RWPE1 (cell line): ENCODE measurements around the gene CREB3L2.

ENCODE experiments used
- CTCF ChIA-PET: fragments of 350-600 bp; sonication (Branson Sonifier 250); formaldehyde crosslinking; extraction: SDS; loops from one replicate; lab custom pipeline; 2021; lab: Yijun Ruan, JAX
- POLR2A ChIA-PET: fragments of 400-600 bp; formaldehyde crosslinking; extraction: SDS; loops from one replicate; lab custom pipeline; 2020; ENCODE audit warnings: antibody characterized with exemption; ENCODE audit not compliant: low non-redundant PET; lab: Yijun Ruan, JAX
- DNase-seq: peaks from one replicate; pipeline ENCODE4 v3.0.0; 2012; ENCODE audit warnings: low spot score
- H3K27ac ChIP-seq: fragments of 450-650 bp; 2 replicates; pipeline ENCODE4 v1.5.1; 2017
- TF ChIP-seq, protein P1 (sequence below): fragments of 450-650 bp; conservative IDR thresholded peaks from 2 replicates; pipeline ENCODE4 v1.5.1; 2017; ENCODE audit warnings: low read depth, mild to moderate bottlenecking

Gene CREB3L2

DNA sequence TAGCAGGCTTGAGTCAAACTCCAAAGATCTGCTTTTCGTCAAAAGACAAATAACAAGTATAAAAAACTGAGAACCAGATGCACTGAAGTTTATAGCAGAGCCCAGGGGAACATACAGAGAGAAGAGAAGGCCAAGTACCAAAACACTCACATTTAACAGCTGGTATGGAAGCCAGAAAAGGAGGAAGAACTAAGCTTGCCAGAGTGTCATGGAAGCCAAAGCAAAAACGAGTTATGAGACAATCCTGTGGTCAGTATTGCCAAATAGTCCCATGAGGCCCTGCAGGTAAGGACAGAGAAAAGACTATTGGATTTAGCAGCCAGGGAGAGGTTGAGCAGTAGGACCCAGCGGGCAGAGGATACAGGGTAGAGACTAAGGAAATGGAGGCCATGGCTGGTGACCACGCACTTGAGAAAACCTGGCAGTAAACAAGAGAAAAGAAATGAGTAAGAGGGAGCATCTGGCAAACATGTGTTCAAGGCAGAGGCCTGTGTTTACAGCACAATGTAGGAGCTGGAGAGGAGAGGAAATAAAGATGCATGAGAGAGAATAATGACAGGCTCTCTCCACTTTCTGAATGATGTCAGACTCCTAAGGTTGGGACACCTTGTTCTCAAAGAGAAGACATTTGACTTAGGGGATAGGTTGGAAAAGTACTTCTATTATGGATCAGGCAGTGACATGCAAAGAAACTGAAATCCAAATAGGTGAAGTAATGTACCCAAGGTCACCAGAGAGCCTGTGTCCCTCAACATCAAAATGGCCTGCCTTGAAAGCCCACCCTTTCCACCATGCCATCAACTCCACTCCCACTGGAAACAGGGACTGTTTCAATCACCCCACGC, 9.1 kb downstream of the CREB3L2 start:
- peak; percentile 26 for DNase-seq
- peak overlapping the region; percentile 65 for H3K27ac ChIP-seq
- POLR2A ChIA-PET = no interaction called here

DNA sequence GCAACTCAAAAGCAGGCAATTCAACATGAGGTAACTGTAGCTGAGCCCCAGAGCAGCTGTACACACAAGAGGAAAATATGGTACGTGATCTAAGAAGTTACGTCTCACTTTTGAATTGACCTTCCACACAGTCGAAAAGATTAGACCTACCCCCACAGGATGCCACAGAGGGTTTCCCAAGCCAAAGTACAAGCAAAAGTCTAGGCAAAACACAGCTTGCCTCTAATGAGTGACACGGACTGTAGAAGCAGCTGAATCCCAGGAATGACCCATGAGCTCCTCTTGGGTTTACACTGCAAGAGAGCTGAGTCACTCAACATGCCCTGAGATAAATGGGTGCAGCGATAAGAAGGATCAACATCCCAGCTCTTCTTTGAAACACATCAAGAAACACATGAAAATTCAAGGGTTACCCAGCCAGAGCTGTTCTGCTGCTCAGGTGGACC, 9.8 kb downstream of the CREB3L2 start:
- ChIA-PET POLR2A (no interaction called here), CTCF (interaction anchor here (1.4 kb wide), 1 partner anchor 10 kb away, joined by 6 read pairs; the partner anchor contains the start of gene CREB3L2)
- H3K27ac ChIP-seq = peak overlapping the region; percentile 65; the same call in 1 of the 2 replicates
- TF ChIP-seq, protein P1, sequence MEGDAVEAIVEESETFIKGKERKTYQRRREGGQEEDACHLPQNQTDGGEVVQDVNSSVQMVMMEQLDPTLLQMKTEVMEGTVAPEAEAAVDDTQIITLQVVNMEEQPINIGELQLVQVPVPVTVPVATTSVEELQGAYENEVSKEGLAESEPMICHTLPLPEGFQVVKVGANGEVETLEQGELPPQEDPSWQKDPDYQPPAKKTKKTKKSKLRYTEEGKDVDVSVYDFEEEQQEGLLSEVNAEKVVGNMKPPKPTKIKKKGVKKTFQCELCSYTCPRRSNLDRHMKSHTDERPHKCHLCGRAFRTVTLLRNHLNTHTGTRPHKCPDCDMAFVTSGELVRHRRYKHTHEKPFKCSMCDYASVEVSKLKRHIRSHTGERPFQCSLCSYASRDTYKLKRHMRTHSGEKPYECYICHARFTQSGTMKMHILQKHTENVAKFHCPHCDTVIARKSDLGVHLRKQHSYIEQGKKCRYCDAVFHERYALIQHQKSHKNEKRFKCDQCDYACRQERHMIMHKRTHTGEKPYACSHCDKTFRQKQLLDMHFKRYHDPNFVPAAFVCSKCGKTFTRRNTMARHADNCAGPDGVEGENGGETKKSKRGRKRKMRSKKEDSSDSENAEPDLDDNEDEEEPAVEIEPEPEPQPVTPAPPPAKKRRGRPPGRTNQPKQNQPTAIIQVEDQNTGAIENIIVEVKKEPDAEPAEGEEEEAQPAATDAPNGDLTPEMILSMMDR = no peak
- DNase-seq = no peak

More for the DNA sequence above, 9.1 kb downstream of the CREB3L2 start:
- CTCF ChIA-PET = interaction anchor here (1.4 kb wide), 1 partner anchor 9 kb away, joined by 6 read pairs; the partner anchor contains the start of gene CREB3L2
- TF ChIP-seq, protein P1 = no peak

DNA sequence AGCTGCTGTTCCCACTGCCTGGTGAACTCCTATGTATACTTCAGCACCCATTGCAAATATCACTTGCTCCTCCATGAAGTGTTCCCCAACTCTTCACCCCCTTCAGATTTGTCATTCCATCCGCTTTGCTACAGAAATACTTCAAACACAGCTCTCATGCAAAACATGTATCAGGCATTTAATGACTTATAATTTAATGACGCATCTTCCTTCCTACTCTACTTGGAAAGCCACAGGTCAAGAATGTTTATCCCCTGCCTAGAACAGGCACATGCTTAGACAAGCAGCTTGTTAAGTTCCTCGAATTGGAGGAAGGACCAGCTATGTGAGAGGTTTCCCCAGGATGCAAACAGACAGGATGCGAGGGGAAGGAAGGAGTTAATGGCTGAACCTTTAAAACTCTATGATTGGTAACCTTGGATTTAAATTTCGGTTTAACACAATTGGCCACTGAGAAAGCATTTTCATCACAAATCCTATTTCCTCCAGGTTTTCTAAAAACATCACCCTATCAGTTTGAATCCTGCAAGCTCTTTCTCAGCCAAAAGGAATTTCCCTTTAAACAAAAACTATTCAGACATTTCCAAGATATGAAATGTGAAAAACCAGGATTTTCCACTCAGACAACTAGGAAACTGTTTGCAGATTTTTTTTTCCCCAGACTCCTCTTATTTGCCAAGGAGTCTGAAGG, 11.5 kb downstream of the CREB3L2 start:
- ChIA-PET POLR2A (no interaction called here), CTCF (interaction anchor here (1.0 kb wide), 1 partner anchor 87 kb away, joined by 6 read pairs; no protein-coding TSS in a partner anchor)
- DNase-seq = peak; percentile 64
- H3K27ac ChIP-seq = peak overlapping the region; percentile 84
- TF ChIP-seq, protein P1 = no peak

DNA sequence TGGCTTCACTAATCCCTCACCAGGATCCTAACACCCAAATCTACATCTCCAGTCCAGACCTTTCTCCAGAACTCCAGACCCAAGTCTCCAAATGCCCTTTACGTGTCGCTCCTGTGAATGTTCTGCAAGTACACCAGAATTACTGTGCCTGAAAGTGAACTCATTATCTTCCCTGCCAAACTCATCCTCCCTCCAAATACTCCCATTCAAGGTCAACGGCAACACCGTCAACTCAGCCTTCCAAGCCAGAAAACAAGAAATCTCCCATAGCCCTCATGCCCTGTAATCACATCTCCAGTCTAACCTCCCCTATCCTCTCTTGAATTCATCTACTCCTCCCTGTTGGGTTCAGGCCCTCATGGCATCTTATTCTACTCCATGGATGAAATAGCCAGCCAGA, 12.3 kb downstream of the CREB3L2 start:
- DNase-seq = no peak
- ChIA-PET POLR2A (no interaction called here), CTCF (no interaction called here)
- TF ChIP-seq, protein P1 = no peak
- H3K27ac ChIP-seq = no peak overlapping the region

DNA sequence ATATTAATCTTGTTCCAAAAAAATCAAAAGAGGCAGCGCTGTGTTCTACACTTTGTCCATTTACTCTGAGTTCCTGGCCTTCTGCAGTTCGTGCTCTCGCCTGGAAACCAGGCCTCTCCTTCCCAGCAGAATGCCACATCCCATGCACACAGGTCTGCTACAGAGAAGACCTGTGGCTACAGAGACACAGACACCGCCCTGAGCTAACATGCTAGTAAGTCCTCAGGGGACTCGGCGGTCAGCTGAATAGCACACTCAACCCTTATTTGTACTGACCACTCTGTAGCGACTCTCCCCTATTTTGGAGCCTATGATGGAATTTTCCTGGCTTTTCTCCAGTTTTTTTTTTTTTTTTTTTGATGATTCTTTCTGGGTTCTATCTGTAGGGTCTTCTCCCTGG, 12.8 kb downstream of the CREB3L2 start:
- no peak overlapping the region for H3K27ac ChIP-seq
- CTCF ChIA-PET = no interaction called here
- TF ChIP-seq, protein P1 = no peak
- DNase-seq = no peak
- POLR2A ChIA-PET = no interaction called here

DNA sequence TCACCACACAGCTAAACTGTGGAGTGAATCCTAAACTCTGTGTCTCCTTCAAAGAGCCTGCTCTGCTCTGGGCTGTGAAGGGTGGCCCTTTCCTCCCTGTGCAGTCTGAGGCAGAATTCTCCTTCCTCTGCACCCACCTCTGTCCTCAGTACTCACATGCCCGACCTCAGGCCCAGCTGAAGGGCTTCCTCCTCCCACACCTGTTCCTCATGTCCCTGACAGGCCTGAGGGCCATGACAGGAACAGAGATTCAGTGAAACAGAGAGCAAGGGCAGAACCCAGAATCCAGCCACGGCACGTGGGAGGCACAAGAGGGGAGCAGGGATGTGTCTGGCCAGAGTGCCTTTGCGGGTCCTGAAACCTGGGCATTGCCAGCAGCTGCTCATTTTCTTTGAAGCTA, 13.9 kb downstream of the CREB3L2 start:
- CTCF ChIA-PET = interaction anchor here (0.6 kb wide), 1 partner anchor 19 kb away, joined by 4 read pairs; no protein-coding TSS in a partner anchor
- no peak for DNase-seq
- TF ChIP-seq, protein P1 = no peak
- H3K27ac ChIP-seq = peak overlapping the region; percentile 19; the same call in 1 of the 2 replicates
- POLR2A ChIA-PET = no interaction called here
